Osteocyte (in vitro differentiated cells): ENCODE measurements around the gene BMP2. TPM values are rescaled to one million over a fixed set of nuclear protein-coding genes. Genes with fewer than 3 reads are reported as not detected.

ENCODE experiments used
- DNase-seq: peaks from one replicate; pipeline ENCODE4 v3.0.0; 2021; ENCODE audit warnings: mixed read lengths; ENCODE audit not compliant: unreplicated experiment; ENCODE audit errors: extremely low spot score
- H3K27ac Mint-ChIP-seq: one replicate; pipeline ENCODE4 v1.8.0; 2021; ENCODE audit warnings: mild to moderate bottlenecking, mixed read lengths; ENCODE audit not compliant: unreplicated experiment
- H3K27me3 Mint-ChIP-seq: one replicate; pipeline ENCODE4 v1.8.0; 2021; ENCODE audit warnings: mixed read lengths; ENCODE audit not compliant: unreplicated experiment
- H3K36me3 Mint-ChIP-seq: one replicate; pipeline ENCODE4 v1.8.0; 2021; ENCODE audit warnings: mixed read lengths; ENCODE audit not compliant: unreplicated experiment
- H3K4me1 Mint-ChIP-seq: one replicate; pipeline ENCODE4 v1.8.0; 2021; ENCODE audit warnings: mixed read lengths; ENCODE audit not compliant: unreplicated experiment
- H3K4me3 Mint-ChIP-seq: one replicate; pipeline ENCODE4 v1.8.0; 2021; ENCODE audit warnings: mild to moderate bottlenecking, moderate library complexity, mixed read lengths; ENCODE audit not compliant: unreplicated experiment
- H3K9me3 Mint-ChIP-seq: one replicate; pipeline ENCODE4 v1.8.0; 2021; ENCODE audit warnings: mixed read lengths; ENCODE audit not compliant: unreplicated experiment
- total RNA-seq: library from RNA; stranded (reverse); gene quantifications from 2 replicates; pipeline ENCODE4 v1.2.1, GENCODE V29; 2021
- TF ChIP-seq, protein P1 (sequence below): fragments of 200-600 bp; sonication (generic); IDR thresholded peaks from 2 replicates; pipeline ENCODE4 v1.5.0; 2021; ENCODE audit warnings: antibody characterized with exemption, mild to moderate bottlenecking, moderate library complexity

Gene BMP2
- total RNA-seq, 1 donor from 2014 or later = 0.86 TPM

GRCh38 chr20:6768228-6769140, 998 bp downstream of the BMP2 start:
- peak overlapping the region; percentile 79 for H3K4me3 Mint-ChIP-seq
- no peak overlapping the region for H3K27ac Mint-ChIP-seq
- H3K9me3 Mint-ChIP-seq = no peaks in the 10 kb centered on the region
- H3K4me1 Mint-ChIP-seq = peaks cover 11% of the 10 kb centered on the region
- TF ChIP-seq, protein P1, sequence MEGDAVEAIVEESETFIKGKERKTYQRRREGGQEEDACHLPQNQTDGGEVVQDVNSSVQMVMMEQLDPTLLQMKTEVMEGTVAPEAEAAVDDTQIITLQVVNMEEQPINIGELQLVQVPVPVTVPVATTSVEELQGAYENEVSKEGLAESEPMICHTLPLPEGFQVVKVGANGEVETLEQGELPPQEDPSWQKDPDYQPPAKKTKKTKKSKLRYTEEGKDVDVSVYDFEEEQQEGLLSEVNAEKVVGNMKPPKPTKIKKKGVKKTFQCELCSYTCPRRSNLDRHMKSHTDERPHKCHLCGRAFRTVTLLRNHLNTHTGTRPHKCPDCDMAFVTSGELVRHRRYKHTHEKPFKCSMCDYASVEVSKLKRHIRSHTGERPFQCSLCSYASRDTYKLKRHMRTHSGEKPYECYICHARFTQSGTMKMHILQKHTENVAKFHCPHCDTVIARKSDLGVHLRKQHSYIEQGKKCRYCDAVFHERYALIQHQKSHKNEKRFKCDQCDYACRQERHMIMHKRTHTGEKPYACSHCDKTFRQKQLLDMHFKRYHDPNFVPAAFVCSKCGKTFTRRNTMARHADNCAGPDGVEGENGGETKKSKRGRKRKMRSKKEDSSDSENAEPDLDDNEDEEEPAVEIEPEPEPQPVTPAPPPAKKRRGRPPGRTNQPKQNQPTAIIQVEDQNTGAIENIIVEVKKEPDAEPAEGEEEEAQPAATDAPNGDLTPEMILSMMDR = no peak
- DNase-seq = no peak
- H3K36me3 Mint-ChIP-seq = no peaks in the 10 kb centered on the region
- H3K27me3 Mint-ChIP-seq = peaks cover 15% of the 10 kb centered on the region

DNA sequence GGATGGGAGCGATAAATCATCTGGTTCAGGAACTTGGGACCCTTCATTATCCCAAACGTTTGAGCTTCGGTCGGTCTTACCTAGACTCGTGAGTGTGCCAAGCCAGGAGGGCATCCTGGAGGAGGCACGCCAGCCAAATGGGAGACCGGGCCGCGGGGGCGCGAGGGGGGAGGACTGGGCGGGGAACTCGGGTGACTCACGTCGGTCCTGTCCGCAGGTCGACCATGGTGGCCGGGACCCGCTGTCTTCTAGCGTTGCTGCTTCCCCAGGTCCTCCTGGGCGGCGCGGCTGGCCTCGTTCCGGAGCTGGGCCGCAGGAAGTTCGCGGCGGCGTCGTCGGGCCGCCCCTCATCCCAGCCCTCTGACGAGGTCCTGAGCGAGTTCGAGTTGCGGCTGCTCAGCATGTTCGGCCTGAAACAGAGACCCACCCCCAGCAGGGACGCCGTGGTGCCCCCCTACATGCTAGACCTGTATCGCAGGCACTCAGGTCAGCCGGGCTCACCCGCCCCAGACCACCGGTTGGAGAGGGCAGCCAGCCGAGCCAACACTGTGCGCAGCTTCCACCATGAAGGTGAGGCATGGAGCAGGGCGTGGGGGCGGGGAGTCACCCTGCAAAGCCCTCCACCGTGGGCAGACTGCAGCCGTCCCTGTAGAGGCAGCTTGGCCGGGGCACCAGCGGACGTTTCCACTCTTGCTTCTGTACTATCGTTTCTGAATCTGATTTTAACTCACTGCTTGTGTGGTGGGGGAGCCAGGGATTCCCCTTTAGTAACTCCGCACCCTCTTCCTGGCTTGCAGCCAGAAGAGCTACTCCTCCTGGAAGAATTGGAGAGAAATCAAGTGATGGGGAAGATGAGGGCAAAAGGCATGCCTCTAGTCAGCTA, 2.7 kb downstream of the BMP2 start:
- Mint-ChIP-seq H3K4me3 (peak overlapping the region; percentile 67), H3K4me1 (peaks cover 11% of the 10 kb centered on the region), H3K27ac (no peak overlapping the region), H3K9me3 (no peaks in the 10 kb centered on the region), H3K36me3 (no peaks in the 10 kb centered on the region), H3K27me3 (peaks cover 15% of the 10 kb centered on the region)
- DNase-seq = no peak
- TF ChIP-seq, protein P1 = no peak

- Mint-ChIP-seq H3K9me3 (no peaks in the 10 kb centered on the region), H3K27me3 (peaks cover 15% of the 10 kb centered on the region), H3K4me3 (peak overlapping the region; percentile 62), H3K4me1 (peaks cover 11% of the 10 kb centered on the region), H3K27ac (no peak overlapping the region), H3K36me3 (no peaks in the 10 kb centered on the region)
- DNase-seq = no peak
- TF ChIP-seq, protein P1 = no peak
Observed at GRCh38 chr20:6770786-6771100, 3.3 kb downstream of the BMP2 start.

- TF ChIP-seq, protein P1 = no peak
- H3K4me1 Mint-ChIP-seq = no peaks in the 10 kb centered on the region
- H3K4me3 Mint-ChIP-seq = no peak overlapping the region
- H3K9me3 Mint-ChIP-seq = no peaks in the 10 kb centered on the region
- no peaks in the 10 kb centered on the region for H3K36me3 Mint-ChIP-seq
- no peak overlapping the region for H3K27ac Mint-ChIP-seq
- no peak for DNase-seq
- H3K27me3 Mint-ChIP-seq = no peaks in the 10 kb centered on the region
Observed at GRCh38 chr20:6780433-6781190, 13.1 kb downstream of the BMP2 start.
